ENCODE data around the gene EXOC7.

DNA sequence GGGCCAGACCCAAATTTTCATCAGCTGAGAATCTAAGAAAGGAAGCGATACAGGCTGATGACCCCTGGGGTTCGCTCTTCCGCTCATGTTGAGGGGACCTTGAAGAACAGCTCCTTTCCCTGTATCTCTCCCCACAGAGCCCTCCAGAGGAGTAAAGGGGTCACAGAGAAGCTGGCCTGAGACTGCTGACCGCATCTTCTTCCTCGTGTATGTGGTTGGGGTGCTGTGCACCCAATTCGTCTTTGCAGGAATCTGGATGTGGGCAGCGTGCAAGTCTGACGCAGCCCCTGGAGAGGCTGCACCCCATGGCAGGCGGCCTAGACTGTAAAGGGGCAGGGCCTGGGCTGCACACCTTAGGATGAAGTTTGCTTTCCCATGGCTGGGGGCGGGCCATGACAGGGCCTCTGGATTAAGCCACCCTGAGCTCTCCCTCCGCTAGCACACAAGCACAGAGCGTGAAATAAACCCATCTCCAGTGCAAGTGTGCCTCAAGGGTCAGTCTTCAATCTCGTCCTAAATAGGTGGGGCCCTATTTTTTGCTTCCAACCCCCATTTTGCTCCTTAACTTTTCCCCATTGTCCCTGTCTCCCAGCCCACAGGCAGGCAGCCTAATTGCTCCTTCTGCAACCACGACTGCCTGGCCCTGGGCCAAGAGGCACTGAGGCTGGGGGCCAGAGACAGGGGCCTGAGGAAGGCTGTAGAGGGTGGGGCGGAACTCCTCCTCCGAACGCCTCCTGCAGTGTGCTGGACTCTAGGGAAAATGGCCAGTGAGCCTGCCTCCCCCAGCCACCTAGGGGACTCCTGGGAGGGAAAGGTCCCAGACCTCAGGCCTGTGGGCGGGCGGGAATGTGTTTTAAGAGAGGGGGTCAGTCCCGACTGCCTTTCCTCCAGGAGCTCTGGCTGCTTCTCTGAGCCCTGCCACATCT, 21.0 kb downstream of the EXOC7 start:
- TF ChIP-seq EZH2 (IDR thresholded peaks at IDR 0.05) (no peak), POLR2AphosphoS5 (IDR thresholded peaks at IDR 0.05; ENCODE audit: borderline replicate concordance, low read depth, low read length) (no peak; the same call in 1 of the 2 replicates)

All from SK-N-MC (cell line).